HepG2 (cell line): ENCODE data around the gene GH2. TPM values are rescaled to one million over a fixed set of nuclear protein-coding genes. Genes with fewer than 3 reads are reported as not detected.

Experiments
- BRD4 ChIP-seq: sonication (generic); formaldehyde crosslinking; IDR thresholded peaks from 2 replicates; pipeline ENCODE4 v1.4.0; 2020; ENCODE audit warnings: missing genetic modification reagents
- CTCF ChIP-seq: sonication (generic); formaldehyde crosslinking; IDR thresholded peaks from 2 replicates; pipeline ENCODE4 v1.5.0; 2020; ENCODE audit warnings: mild to moderate bottlenecking, missing genetic modification reagents, moderate library complexity
- HOXA9 ChIP-seq: sonication (generic); formaldehyde crosslinking; IDR thresholded peaks from 2 replicates; pipeline ENCODE4 v1.8.1; 2022; ENCODE audit warnings: missing genetic modification reagents, mild to moderate bottlenecking, moderate library complexity, borderline replicate concordance
- ISL2 ChIP-seq: sonication (generic); formaldehyde crosslinking; IDR thresholded peaks from 2 replicates; pipeline ENCODE4 v1.5.0; 2020; ENCODE audit warnings: missing genetic modification reagents
- KMT2B ChIP-seq: IDR thresholded peaks from 2 replicates; pipeline ENCODE4 v1.6.1; 2016; ENCODE audit warnings: missing genetic modification reagents, missing compliant biosample characterization
- NFKB2 ChIP-seq: sonication (generic); formaldehyde crosslinking; IDR thresholded peaks from 2 replicates; pipeline ENCODE4 v1.4.0; 2020; ENCODE audit warnings: missing genetic modification reagents, borderline replicate concordance
- RAD21 ChIP-seq: fragments of 450-650 bp; formaldehyde crosslinking; IDR thresholded peaks from 2 replicates; pipeline ENCODE4 v1.5.0; 2020; ENCODE audit warnings: mild to moderate bottlenecking
- RFX1 ChIP-seq: fragments of 450-650 bp; IDR thresholded peaks from 2 replicates; pipeline ENCODE4 v1.6.1; 2017
- RNF2 ChIP-seq: fragments of 450-650 bp; conservative IDR thresholded peaks from 2 replicates; pipeline ENCODE4 v1.6.1; 2016; ENCODE audit warnings: low read depth
- SIX4 ChIP-seq: sonication (generic); formaldehyde crosslinking; IDR thresholded peaks from 2 replicates; pipeline ENCODE4 v1.4.0; 2020; ENCODE audit warnings: missing genetic modification reagents
- ZBTB3 ChIP-seq: sonication (generic); formaldehyde crosslinking; IDR thresholded peaks from 2 replicates; pipeline ENCODE4 v1.4.0; 2020; ENCODE audit warnings: low read depth, mild to moderate bottlenecking, moderate library complexity, missing genetic modification reagents, borderline replicate concordance
- ZBTB43 ChIP-seq: sonication (generic); formaldehyde crosslinking; conservative IDR thresholded peaks from 2 replicates; pipeline ENCODE4 v1.4.0; 2020; ENCODE audit warnings: missing genetic modification reagents
- ZFP62 ChIP-seq: sonication (generic); formaldehyde crosslinking; IDR thresholded peaks from 2 replicates; pipeline ENCODE4 v1.4.0; 2020; ENCODE audit warnings: missing genetic modification reagents
- ZNF260 ChIP-seq: sonication (generic); formaldehyde crosslinking; IDR thresholded peaks from 2 replicates; pipeline ENCODE4 v1.4.0; 2020; ENCODE audit warnings: missing genetic modification reagents, low read depth, mild to moderate bottlenecking, borderline replicate concordance
- ZNF749 ChIP-seq: sonication (generic); formaldehyde crosslinking; IDR thresholded peaks from 2 replicates; pipeline ENCODE4 v1.8.0; 2022; ENCODE audit warnings: mild to moderate bottlenecking, missing genetic modification reagents, moderate library complexity, borderline replicate concordance
- ZNF777 ChIP-seq: sonication (generic); formaldehyde crosslinking; IDR thresholded peaks from 2 replicates; pipeline ENCODE4 v1.4.0; 2020; ENCODE audit warnings: missing genetic modification reagents
- polyA plus RNA-seq, 8 experiments: library from polyadenylated mRNA; depleted of rRNA in 3 of 8; stranded (reverse) in 7 of 8; unstranded in 1 of 8; fragments of >200 nt; fragmentation: Illumina TruSeq in 4 of 8; extraction: Trizol in 4 of 8; gene quantifications; 2 replicates each; pipeline versions ENCODE4 v1.2.1 to v1.2.3, GENCODE V29; 2011 to 2016; ENCODE audit warnings: low read depth in 4 of 8, missing spikeins in 1 of 8, mixed read lengths in 1 of 8; ENCODE audit not compliant: insufficient read depth in 1 of 8
- total RNA-seq, 5 experiments: library from RNA; depleted of rRNA; stranded (reverse); fragments of >200 nt; fragmentation: Illumina TruSeq; extraction: Trizol; gene quantifications; 2 replicates each; pipeline ENCODE4 v1.2.3, GENCODE V29; 2016; ENCODE audit warnings: low read depth in 1 of 5
- TF ChIP-seq, protein P1 (sequence below): sonication (generic); formaldehyde crosslinking; IDR thresholded peaks from 2 replicates; pipeline ENCODE4 v1.4.0; 2020; ENCODE audit warnings: missing genetic modification reagents
- TF ChIP-seq, protein P2 (sequence below): sonication (generic); formaldehyde crosslinking; IDR thresholded peaks from 2 replicates; pipeline ENCODE4 v1.4.0; 2020; ENCODE audit warnings: mild to moderate bottlenecking, missing genetic modification reagents
- TF ChIP-seq, protein P3 (sequence below): sonication (generic); formaldehyde crosslinking; IDR thresholded peaks from 2 replicates; pipeline ENCODE4 v1.4.0; 2020; ENCODE audit warnings: mild to moderate bottlenecking, low read depth, missing genetic modification reagents

The GH2 gene
- total and polyA plus RNA-seq, 2 of the 13 experiments (the other 11 are each of a cell fraction or from before 2014, with no cell fraction given): not detected

DNA sequence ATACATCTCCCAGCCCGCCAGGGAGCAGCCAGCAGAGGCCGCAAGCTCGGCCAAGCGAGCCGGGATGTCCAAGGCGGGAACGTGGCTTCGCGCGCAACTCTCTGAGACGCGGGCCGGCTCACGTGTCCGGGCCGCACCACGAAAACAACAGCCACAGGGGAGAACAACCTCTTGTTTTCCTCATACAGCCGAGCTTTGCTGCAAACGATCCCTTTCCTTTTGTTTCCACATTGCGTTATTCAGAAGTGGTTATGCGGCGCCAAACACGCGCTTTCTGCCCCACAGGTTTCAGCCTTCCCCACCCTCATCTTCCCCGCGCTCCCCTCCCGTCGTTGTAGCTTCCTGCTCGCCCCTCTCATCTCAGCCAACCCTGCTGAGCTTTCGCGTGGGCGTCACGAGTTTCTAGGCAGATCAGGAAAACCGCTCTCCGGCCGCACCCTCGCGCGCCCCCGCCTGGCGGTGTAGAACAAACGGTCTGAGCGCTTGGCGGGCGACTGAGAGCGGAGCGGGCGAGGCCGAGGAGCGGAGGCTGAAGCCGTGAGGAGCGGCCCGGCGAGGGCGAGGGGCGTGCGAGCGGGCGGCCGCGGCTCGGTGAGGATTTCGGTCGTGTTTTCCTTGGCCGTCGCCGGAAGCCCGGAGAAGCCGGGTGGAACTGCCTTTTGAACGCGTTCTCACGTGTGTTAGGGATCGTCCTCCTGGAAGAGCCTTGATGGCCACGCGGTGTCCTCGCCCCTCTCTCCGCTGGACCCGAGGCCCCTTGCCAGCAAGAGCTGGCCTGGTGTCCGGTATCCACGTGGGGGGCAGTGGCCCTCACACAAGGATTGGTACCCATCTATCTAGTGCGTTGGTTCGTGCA lies 32.7 kb downstream of the GH2 start (continued):
- no peak for TF ChIP-seq ZNF260
- TF ChIP-seq RFX1: no peak
- no peak for TF ChIP-seq ZBTB43 (CRISPR knock-in tag)
- TF ChIP-seq RNF2: no peak
- TF ChIP-seq ZNF777 (CRISPR knock-in tag): no peak
- TF ChIP-seq, protein P1, sequence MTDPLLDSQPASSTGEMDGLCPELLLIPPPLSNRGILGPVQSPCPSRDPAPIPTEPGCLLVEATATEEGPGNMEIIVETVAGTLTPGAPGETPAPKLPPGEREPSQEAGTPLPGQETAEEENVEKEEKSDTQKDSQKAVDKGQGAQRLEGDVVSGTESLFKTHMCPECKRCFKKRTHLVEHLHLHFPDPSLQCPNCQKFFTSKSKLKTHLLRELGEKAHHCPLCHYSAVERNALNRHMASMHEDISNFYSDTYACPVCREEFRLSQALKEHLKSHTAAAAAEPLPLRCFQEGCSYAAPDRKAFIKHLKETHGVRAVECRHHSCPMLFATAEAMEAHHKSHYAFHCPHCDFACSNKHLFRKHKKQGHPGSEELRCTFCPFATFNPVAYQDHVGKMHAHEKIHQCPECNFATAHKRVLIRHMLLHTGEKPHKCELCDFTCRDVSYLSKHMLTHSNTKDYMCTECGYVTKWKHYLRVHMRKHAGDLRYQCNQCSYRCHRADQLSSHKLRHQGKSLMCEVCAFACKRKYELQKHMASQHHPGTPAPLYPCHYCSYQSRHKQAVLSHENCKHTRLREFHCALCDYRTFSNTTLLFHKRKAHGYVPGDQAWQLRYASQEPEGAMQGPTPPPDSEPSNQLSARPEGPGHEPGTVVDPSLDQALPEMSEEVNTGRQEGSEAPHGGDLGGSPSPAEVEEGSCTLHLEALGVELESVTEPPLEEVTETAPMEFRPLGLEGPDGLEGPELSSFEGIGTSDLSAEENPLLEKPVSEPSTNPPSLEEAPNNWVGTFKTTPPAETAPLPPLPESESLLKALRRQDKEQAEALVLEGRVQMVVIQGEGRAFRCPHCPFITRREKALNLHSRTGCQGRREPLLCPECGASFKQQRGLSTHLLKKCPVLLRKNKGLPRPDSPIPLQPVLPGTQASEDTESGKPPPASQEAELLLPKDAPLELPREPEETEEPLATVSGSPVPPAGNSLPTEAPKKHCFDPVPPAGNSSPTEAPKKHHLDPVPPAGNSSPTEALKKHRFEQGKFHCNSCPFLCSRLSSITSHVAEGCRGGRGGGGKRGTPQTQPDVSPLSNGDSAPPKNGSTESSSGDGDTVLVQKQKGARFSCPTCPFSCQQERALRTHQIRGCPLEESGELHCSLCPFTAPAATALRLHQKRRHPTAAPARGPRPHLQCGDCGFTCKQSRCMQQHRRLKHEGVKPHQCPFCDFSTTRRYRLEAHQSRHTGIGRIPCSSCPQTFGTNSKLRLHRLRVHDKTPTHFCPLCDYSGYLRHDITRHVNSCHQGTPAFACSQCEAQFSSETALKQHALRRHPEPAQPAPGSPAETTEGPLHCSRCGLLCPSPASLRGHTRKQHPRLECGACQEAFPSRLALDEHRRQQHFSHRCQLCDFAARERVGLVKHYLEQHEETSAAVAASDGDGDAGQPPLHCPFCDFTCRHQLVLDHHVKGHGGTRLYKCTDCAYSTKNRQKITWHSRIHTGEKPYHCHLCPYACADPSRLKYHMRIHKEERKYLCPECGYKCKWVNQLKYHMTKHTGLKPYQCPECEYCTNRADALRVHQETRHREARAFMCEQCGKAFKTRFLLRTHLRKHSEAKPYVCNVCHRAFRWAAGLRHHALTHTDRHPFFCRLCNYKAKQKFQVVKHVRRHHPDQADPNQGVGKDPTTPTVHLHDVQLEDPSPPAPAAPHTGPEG (CRISPR knock-in tag): no peak
- TF ChIP-seq, protein P2, sequence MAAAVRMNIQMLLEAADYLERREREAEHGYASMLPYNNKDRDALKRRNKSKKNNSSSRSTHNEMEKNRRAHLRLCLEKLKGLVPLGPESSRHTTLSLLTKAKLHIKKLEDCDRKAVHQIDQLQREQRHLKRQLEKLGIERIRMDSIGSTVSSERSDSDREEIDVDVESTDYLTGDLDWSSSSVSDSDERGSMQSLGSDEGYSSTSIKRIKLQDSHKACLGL (CRISPR knock-in tag): no peak
- TF ChIP-seq ZFP62 (CRISPR knock-in tag): no peak
- TF ChIP-seq HOXA9 (CRISPR knock-in tag): no peak
- peak; percentile 74 for TF ChIP-seq CTCF (CRISPR knock-in tag)
- TF ChIP-seq, protein P3, sequence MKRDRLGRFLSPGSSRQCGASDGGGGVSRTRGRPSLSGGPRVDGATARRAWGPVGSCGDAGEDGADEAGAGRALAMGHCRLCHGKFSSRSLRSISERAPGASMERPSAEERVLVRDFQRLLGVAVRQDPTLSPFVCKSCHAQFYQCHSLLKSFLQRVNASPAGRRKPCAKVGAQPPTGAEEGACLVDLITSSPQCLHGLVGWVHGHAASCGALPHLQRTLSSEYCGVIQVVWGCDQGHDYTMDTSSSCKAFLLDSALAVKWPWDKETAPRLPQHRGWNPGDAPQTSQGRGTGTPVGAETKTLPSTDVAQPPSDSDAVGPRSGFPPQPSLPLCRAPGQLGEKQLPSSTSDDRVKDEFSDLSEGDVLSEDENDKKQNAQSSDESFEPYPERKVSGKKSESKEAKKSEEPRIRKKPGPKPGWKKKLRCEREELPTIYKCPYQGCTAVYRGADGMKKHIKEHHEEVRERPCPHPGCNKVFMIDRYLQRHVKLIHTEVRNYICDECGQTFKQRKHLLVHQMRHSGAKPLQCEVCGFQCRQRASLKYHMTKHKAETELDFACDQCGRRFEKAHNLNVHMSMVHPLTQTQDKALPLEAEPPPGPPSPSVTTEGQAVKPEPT: no peak
- no peak for TF ChIP-seq SIX4
- TF ChIP-seq BRD4 (CRISPR knock-in tag): no peak
- TF ChIP-seq ZBTB3 (CRISPR knock-in tag): no peak
- no peak for TF ChIP-seq NFKB2 (CRISPR knock-in tag)
- TF ChIP-seq ISL2: no peak
- no peak for TF ChIP-seq KMT2B (CRISPR knock-in tag)
- TF ChIP-seq RAD21 (CRISPR knock-in tag): no peak
- no peak for TF ChIP-seq ZNF749
